HG03571 (cell line): Measurements from ENCODE around the gene ADCY1.
"Not testable (repeated sequence)": the region's sequence is repeated elsewhere in the genome, so short reads cannot be mapped to it uniquely, and the experiment has no call there.

Experiments used
- ATAC-seq: cut with Tn5 transposase; IDR thresholded peaks from one replicate; pipeline ENCODE4 v1.9.1; 2021; ENCODE audit not compliant: unreplicated experiment

The ADCY1 gene

GRCh38 chr7:45726883-45727282, 152.7 kb downstream of the ADCY1 start:
- ATAC-seq, result no peak

DNA sequence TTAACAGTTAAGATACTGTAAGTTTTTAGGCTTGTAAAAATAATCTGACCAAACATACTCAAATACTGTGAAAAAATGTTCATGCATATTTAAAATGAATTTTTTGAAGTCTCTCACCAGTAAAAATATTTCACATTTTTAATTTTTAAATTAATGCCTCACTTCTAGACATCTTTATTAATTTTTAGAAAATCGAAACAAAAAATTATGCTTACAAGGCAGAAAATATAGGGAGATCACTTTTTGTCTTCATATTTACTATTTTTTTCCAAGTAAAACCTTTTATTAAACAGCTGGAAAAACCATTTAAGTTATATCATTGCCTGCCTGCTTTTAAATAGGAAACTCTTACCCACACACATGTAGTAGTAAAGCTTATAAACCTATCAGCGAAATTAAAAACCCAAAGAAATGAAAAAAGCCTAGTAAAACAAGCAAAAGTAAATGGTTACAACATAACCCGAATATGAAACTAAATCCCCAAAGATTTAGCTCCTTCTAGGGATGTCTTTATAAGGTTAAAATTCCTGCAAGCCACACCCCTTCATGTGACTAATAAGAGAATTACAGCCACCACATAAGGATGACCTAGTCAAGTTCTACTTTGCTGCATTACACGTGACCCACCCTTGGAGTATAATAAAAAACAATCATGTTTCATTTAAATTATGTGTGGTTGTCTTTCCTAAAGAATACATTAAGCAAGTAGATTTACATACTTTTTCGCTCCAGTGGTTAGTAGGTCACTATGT, 157.7 kb downstream of the ADCY1 start:
- not testable (repeated sequence) for ATAC-seq

DNA sequence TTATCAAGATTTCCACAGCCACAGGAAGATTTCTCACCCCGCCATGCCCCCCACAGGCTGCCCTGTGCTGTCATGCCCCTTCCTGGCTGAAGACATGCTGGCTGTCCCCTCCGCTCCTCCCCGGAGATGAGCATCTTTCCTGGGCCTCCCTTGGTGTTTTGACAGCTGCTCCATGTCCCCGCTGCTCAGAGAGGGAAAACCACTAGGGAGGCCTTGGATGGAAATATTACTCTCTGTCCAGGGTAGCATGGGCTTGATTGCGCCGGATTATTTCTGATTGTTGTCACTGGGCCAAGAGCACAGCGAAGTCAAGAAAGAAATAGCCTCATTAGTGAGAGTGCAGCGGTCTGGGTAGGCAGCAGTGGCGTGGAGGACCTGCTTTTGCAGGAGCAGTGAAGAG, 164.8 kb downstream of the ADCY1 start:
- ATAC-seq, result not testable (repeated sequence)

DNA sequence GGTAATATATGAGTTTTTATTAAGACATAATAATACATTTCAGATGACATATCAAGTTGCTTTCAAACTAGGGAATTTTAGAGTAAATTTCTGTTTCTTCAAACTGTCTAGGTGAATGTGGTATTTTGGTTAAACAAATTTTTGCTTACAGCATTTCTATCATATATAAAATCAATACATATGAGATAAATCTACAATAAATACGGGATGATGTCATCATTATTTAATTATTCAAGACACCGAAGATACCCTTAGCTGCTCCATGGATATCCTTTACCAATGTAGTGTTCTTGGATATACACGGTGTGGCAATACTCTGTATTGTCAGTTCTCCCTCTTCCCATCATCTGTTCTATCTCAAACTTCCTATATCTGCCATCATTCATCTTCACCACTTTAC, 166.4 kb downstream of the ADCY1 start:
- not testable (repeated sequence) for ATAC-seq

GRCh38 chr7:45748976-45749375, 174.8 kb downstream of the ADCY1 start:
- ATAC-seq, result not testable (repeated sequence)

DNA sequence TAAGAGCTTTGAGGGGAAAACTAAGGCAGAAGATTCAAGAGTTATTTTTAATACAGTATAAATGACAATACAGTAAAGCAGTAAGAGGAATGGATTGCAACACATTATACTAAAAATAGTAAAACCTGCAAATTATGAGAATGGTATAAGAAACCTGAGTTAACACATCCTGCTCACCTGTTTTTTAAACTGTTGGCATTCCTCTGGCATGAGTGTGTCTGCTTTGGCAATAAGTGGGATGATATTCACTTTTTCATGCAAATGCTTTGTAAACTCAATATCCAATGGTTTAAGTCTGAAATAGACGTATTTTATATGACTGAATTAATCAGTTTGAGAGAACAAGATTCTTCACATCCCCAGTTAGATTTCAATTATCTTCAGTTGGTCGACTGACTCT, 177.2 kb downstream of the ADCY1 start:
- not testable (repeated sequence) for ATAC-seq

DNA sequence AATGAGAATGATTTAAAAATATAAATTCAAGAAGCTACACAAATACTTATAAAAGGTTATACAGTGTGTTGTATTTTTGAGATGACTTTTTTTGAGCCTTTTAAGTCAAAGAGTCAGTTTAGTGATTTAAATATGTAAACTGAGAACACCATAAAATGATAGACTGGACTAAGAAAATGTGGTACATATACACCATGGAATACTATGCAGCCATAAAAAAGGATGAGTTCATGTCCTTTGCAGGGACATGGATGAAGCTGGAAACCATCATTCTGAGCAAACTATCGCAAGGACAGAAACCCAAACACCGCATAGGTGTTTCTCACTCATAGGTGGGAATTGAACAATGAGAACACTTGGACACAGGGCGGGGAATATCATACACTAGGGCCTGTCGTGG, 182.2 kb downstream of the ADCY1 start:
- ATAC-seq, result not testable (repeated sequence)

DNA sequence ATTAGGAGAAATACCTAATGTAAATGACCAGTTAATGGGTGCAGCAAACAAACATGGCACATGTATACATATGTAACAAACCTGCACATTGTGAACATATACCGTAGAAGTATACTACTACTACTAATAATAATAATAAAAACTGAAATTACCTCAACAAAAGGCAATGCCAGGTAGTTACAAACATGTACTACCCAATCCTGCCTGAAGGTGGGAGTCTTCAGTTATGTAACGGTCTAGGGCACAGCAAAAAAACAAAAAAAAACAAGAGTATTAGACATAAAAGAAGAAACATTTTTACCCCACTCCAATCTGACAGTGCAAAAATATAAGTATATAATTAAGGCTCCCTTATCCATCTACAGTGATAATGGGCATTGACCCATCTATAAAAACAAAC, 182.6 kb downstream of the ADCY1 start:
- ATAC-seq, result not testable (repeated sequence)

DNA sequence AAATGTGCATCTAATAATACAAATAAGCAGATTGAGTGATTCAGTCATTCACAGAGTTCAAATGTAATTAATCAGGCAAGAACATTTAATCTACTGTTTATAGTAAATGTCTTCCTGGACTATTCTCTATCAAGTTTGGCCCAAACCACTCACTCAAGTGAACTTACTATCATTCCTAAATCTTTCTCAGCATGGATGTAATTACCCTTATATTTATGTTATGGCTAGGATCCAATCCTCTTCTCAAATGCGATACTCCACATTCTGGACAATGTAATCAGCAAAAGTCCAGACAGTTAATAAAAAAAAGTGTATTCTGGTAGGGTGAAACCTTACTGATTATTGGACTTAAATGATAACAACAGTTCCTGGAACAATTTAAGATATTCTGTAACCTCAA, 185.3 kb downstream of the ADCY1 start:
- ATAC-seq, result not testable (repeated sequence)

DNA sequence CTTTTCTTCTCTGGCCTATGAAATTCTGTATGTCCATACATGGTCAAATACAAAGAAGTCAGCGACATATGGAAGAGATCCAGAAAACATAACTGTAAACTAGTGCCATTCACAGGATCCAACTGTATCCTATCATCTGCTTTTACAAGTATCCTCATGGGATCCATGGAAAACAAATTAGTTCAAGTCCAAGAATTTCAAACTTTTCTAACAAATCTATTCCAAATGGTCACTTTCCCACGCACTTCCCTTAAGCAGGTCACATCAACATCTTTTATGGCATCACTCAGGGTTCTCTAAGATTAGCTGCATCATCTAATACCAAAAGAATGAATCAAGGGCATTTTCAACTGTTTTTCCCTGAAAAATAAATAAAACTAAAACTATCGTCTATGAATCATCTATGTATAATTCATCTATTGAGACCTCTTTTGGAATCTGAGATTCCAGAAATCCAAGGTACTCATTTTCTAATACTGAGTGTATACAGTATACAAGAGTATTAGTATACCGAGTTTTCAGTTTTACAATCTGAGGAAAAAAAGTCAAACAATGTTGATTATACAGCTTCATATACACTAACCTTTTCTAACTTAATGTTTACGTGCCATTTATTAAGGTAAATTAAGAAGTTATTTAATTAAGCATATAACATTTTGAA, 187.5 kb downstream of the ADCY1 start:
- ATAC-seq, result not testable (repeated sequence)

DNA sequence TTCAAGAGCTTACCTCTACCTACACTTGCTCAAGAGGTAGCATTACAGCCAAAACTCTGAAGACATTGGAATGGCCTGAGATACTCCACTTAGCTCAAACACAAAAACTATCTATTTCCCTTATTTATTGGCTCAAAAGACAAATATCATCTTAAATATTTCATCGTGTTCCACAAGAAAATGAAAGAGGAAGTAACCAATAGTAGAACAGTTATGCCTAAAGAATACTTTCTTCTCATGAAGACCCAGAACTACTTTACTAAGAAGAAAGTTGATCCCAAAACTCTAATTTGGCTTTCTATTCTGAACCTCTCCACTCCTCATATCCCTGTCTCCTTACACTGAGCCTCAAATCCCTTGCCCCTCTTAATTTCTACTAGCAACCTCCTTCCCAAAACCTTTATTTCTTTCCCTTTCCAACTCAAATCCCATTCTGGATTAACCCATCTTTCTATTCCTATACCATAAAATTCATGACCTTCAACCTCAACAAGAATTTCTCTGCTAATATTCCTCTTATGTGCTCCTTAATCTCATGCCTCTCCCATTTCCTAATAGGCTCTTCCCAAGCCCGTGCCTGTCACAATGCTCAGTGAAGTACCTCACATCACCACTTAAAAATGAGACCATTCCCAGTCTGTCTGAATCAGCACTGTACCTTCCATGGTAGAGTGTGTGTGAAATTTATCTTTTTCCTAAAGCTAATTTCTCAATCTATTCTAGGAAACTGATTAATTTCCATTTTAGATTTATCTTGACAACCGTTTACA, 188.2 kb downstream of the ADCY1 start:
- not testable (repeated sequence) for ATAC-seq

DNA sequence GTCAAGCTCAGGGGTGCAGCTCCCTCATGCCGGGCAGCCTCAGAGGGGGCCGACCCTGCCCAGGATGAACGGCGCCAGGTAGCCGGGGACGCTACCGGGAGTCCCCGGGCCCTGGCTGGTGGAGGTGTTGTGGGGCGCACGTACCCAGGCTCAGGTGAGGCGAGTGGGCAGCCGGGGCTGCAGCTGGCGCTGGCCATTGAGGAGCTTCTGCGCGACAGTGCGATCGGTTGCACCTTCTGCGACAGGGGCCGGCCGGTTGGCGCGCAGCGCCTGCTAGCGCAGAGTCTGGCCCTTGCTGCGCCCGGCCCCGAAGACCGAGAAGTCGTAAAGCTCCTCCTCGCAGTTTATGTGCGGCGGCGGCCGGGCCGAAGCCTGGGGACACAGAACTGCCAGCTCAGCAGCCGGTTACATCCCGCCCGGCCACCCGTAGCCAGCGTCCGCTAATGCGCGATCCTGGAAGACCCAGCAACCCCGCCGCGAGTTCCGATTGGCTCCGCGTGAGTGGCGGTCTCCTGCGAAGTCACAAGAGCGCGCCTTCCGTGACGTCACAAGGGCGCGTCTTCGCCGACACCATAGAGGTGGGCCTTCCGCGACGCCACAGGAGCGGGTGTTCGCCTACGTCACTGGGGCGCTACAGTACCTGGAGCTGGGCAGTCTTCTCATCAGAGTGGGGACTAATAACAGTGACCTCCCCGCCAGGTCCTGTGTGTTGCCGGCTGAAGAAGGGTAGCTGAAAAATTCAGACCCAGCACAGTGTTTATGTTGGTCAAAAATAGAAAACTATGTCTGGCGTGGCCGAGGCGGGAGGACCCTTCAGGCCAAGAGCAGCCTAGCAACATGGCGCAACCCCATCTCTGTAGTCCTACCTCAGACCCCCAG, 194.6 kb downstream of the ADCY1 start:
- peak; percentile 100 for ATAC-seq

DNA sequence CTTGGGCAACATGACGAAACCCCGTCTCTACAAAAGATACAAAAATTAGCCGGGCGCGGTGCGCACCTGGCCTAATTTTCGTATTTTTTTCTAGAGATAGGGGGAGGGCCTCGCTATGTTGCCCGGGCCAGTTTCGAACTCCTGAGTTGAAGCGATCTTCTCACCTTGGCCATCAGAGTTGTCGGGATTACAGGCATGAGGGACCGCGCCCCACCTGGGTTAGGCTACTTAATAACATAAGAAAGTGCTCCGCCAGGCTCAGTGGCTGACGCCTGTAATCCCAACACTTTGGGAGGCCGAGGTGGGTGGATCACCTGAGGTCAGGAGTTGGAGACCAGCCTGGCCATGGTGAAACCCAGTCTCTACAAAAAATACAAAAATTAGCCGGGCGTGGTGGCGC, 195.5 kb downstream of the ADCY1 start:
- ATAC-seq, result not testable (repeated sequence)
